MCF 10A (cell line): ENCODE results near the gene USH1G. TPM values are rescaled to one million over a fixed set of nuclear protein-coding genes. Genes with fewer than 3 reads are reported as not detected.
"Not testable (repeated sequence)": the region's sequence is repeated elsewhere in the genome, so short reads cannot be mapped to it uniquely, and the experiment has no call there.

Experiments
- BruUV-seq: library from RNA; stranded (reverse); fragments of 400-500 nt; replicated peaks from 2 replicates; lab custom pipeline; 2021; lab: Mats Ljungman, UMichigan
- CTCF ChIA-PET: fragments of 300-600 bp; sonication (Branson Sonifier 250); formaldehyde crosslinking; extraction: SDS; loops from one replicate; lab custom pipeline; 2021; ENCODE audit warnings: antibody characterized with exemption, inconsistent platforms; lab: Yijun Ruan, JAX
- POLR2A ChIA-PET: fragments of 300-600, 350-650 bp; sonication (Branson Sonifier 250); formaldehyde crosslinking; extraction: SDS; loops from one replicate; lab custom pipeline; 2020; ENCODE audit warnings: antibody characterized with exemption, inconsistent platforms; lab: Yijun Ruan, JAX
- DNase-seq: peaks from one replicate; pipeline ENCODE4 v3.0.0-alpha.2; 2018; ENCODE audit not compliant: unreplicated experiment
- H3K27ac Mint-ChIP-seq: one replicate; pipeline ENCODE4 v1.8.0; 2022; ENCODE audit warnings: mild to moderate bottlenecking, low read depth, mixed read lengths; ENCODE audit not compliant: unreplicated experiment
- H3K27me3 Mint-ChIP-seq: one replicate; pipeline ENCODE4 v1.8.0; 2022; ENCODE audit warnings: mixed read lengths; ENCODE audit not compliant: insufficient read depth, unreplicated experiment
- H3K36me3 Mint-ChIP-seq: one replicate; pipeline ENCODE4 v1.8.0; 2022; ENCODE audit warnings: mild to moderate bottlenecking, moderate library complexity, mixed read lengths; ENCODE audit not compliant: insufficient read depth, unreplicated experiment
- H3K4me1 Mint-ChIP-seq: one replicate; pipeline ENCODE4 v1.8.0; 2022; ENCODE audit warnings: mixed read lengths; ENCODE audit not compliant: insufficient read depth, unreplicated experiment
- H3K4me3 Mint-ChIP-seq: one replicate; pipeline ENCODE4 v1.8.0; 2022; ENCODE audit warnings: mild to moderate bottlenecking, moderate library complexity, mixed read lengths; ENCODE audit not compliant: unreplicated experiment
- H3K9me3 Mint-ChIP-seq: one replicate; pipeline ENCODE4 v1.8.0; 2022; ENCODE audit warnings: mixed read lengths; ENCODE audit not compliant: unreplicated experiment
- CTCF ChIP-seq: fragments of 200-600 bp; IDR thresholded peaks from one replicate; pipeline ENCODE4 v1.8.0; 2022; ENCODE audit warnings: antibody characterized with exemption, mild to moderate bottlenecking; ENCODE audit not compliant: unreplicated experiment
- intact Hi-C: fragments of 100-400 bp; cut with micrococcal nuclease; formaldehyde crosslinking; loops from 2 replicates; pipeline ENCODE4 v1.14.1; 2022
- total RNA-seq: library from RNA; stranded (reverse); gene quantifications from 2 replicates; pipeline ENCODE4 v1.2.3, GENCODE V29; 2022

The USH1G gene
- total RNA-seq, 1 experiment from 2014 or later: not detected

- no peak for TF ChIP-seq CTCF
- Mint-ChIP-seq H3K9me3 (no peaks in the 10 kb centered on the region), H3K4me3 (no peak overlapping the region), H3K4me1 (no peaks in the 10 kb centered on the region), H3K27me3 (peaks cover 8% of the 10 kb centered on the region), H3K36me3 (no peaks in the 10 kb centered on the region), H3K27ac (no peak overlapping the region)
- POLR2A ChIA-PET: no interaction called here
- CTCF ChIA-PET: interaction anchor here (0.6 to 1.2 kb wide), 3 partner anchors 9 to 51 kb away, joined by 3 to 4 read pairs (median 3); no protein-coding TSS in a partner anchor
- BruUV-seq: no TSS peak
- no peak for DNase-seq
- intact Hi-C loops: no loop called here
Observed at GRCh38 chr17:74916851-74917199, 6.2 kb downstream of the USH1G start.

DNA sequence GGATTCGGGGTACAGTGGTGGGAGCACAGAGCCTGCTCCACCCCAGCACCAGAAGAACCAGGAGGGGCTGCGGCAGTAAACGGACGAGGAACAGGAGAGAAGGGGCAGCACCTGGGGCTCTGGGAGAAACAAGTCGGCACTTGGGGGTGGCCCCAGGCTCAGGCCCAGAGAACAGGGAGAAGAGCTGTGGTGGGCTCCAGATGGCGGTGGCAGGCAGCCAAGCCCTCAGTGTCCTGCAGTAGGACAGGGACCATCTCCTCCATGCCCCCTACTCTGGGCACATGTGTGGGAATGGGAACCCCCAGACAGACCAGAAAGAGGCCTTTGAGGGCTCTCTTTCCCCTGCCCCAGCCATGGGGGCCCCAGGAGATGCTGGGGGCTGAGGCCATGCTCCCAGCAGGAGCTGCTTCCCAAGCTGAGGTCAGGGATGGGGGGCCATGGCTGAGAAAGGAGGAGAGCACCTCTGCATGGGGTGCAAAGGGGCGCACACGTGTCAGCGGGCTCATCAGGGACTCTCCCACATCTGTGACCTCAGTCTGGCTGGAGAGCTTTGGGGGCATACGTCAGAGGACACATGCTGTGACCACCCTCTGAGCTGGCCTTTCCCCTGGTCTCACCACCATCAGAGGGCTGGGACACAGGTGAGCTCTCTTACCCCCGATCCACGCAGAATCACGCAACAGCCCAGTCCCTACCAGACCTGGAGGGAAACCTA lies 6.8 kb downstream of the USH1G start:
- no peak for TF ChIP-seq CTCF
- intact Hi-C loops: no loop called here
- H3K4me3 Mint-ChIP-seq: no peak overlapping the region
- no peaks in the 10 kb centered on the region for H3K4me1 Mint-ChIP-seq
- DNase-seq: no peak
- H3K27ac Mint-ChIP-seq: no peak overlapping the region
- no TSS peak for BruUV-seq
- H3K9me3 Mint-ChIP-seq: no peaks in the 10 kb centered on the region
- H3K27me3 Mint-ChIP-seq: peaks cover 8% of the 10 kb centered on the region
- ChIA-PET CTCF (interaction anchor here (0.6 to 1.2 kb wide), 2 partner anchors 9 to 42 kb away, joined by 3 read pairs; no protein-coding TSS in a partner anchor), POLR2A (no interaction called here)
- H3K36me3 Mint-ChIP-seq: no peaks in the 10 kb centered on the region

- BruUV-seq, H3K36me3 Mint-ChIP-seq, H3K27ac Mint-ChIP-seq, H3K4me3 Mint-ChIP-seq, H3K9me3 Mint-ChIP-seq, intact Hi-C loops, DNase-seq, H3K27me3 Mint-ChIP-seq, H3K4me1 Mint-ChIP-seq: not testable (repeated sequence)
- ChIA-PET POLR2A (interaction anchor here (2.3 kb wide), 1 partner anchor 33 kb away, joined by 4 read pairs; no protein-coding TSS in a partner anchor), CTCF (interaction anchor here (0.6 kb wide), 1 partner anchor 19 kb away, joined by 3 read pairs; no protein-coding TSS in a partner anchor)
Observed at GRCh38 chr17:74911423-74911822, 11.6 kb downstream of the USH1G start.

GRCh38 chr17:74909097-74909496 lies 14.0 kb downstream of the USH1G start:
- H3K9me3 Mint-ChIP-seq, H3K27ac Mint-ChIP-seq, intact Hi-C loops, DNase-seq, BruUV-seq, H3K4me1 Mint-ChIP-seq, H3K4me3 Mint-ChIP-seq, H3K36me3 Mint-ChIP-seq, H3K27me3 Mint-ChIP-seq, CTCF ChIA-PET: not testable (repeated sequence)
- POLR2A ChIA-PET: interaction anchor here (0.6 to 0.7 kb wide), 2 partner anchors 36 to 1021 kb away, joined by 3 read pairs; no protein-coding TSS in a partner anchor

DNA sequence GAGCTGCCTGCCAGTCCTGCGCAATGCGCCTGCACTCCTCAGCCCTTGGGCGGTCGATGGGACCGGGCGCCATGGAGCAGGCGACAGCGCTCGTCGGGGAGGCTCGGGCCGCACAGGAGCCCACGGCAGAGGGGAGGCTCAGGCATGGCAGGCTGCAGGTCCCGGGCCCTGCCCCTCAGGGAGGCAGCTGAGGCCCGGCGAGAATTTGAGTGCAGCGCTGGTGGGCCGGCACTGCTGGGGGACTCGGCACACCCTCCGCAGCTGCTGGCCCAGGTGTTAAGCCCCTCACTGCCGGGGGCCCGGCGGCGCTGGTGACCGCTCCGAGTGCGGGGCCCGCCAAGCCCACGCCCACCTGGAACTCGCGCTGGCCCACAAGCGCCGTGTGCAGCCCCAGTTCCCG lies 16.0 kb downstream of the USH1G start:
- H3K36me3 Mint-ChIP-seq: no peaks in the 10 kb centered on the region
- no peak overlapping the region for H3K27ac Mint-ChIP-seq
- DNase-seq: no peak
- CTCF ChIA-PET: interaction anchor here (0.8 kb wide), 1 partner anchor 45 kb away, joined by 4 read pairs; no protein-coding TSS in a partner anchor
- H3K9me3 Mint-ChIP-seq: no peaks in the 10 kb centered on the region
- no peaks in the 10 kb centered on the region for H3K4me1 Mint-ChIP-seq
- intact Hi-C loops: no loop called here
- no peaks in the 10 kb centered on the region for H3K27me3 Mint-ChIP-seq
- TF ChIP-seq CTCF: no peak
- no TSS peak for BruUV-seq
- H3K4me3 Mint-ChIP-seq: no peak overlapping the region
- POLR2A ChIA-PET: interaction anchor here (1.1 to 1.4 kb wide), 2 partner anchors 34 to 51 kb away, joined by 3 to 4 read pairs; partner anchors contain the start of gene FDXR

DNA sequence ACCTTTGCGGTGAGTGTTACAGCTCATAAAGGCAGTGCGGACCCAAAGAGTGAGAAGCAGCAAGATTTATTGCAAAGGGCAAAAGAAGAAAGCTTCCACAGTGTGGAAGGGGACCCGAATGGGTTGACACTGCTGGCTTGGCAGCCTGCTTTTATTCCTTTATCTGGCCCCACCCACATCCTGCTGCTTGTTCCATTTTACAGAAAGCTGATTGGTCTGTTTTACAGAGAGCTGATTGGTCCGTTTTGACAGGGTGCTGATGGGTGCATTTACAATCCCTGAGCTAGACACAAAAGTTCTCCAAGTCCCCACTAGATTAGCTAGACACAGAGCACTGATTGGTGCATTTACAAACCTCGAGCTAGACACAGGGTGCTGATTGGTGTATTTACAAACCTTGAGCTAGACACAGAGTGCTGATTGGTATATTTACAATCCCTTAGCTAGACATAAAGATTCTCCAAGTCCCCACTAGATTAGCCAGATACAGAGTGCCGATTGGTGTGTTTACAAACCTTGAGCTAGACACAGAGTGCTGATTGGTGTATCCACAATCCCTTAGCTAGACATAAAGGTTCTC lies 16.8 kb downstream of the USH1G start:
- intact Hi-C loops, H3K27ac Mint-ChIP-seq, H3K4me1 Mint-ChIP-seq, BruUV-seq, H3K4me3 Mint-ChIP-seq, DNase-seq, H3K27me3 Mint-ChIP-seq, H3K9me3 Mint-ChIP-seq, H3K36me3 Mint-ChIP-seq: not testable (repeated sequence)
- ChIA-PET POLR2A (interaction anchor here (1.1 to 1.4 kb wide), 2 partner anchors 33 to 52 kb away, joined by 3 to 4 read pairs; partner anchors contain the start of gene FDXR), CTCF (interaction anchor here (1.1 kb wide), 1 partner anchor 41 kb away, joined by 3 read pairs; no protein-coding TSS in a partner anchor)
